HEK293T (cell line): ENCODE measurements around the gene NLRP3.

Experiments
- CTCF ChIA-PET: fragments of 350-600 bp; formaldehyde crosslinking; extraction: SDS; loops from one replicate; lab custom pipeline; 2021; ENCODE audit warnings: antibody characterized with exemption, inconsistent platforms; lab: Yijun Ruan, JAX
- POLR2A ChIA-PET: fragments of 350-600 bp; formaldehyde crosslinking; extraction: SDS; loops from one replicate; lab custom pipeline; 2020; ENCODE audit warnings: antibody characterized with exemption, inconsistent platforms; lab: Yijun Ruan, JAX
- DNase-seq: peaks from one replicate; pipeline ENCODE4 v3.0.0; 2012; ENCODE audit warnings: mixed read lengths; ENCODE audit errors: extremely low spot score
- ARNT ChIP-seq: fragments of 450-650 bp; IDR thresholded peaks from 2 replicates; pipeline ENCODE4 v1.6.1; 2017; ENCODE audit warnings: mild to moderate bottlenecking
- BHLHE40 ChIP-seq: fragments of 450-650 bp; IDR thresholded peaks from 2 replicates; pipeline ENCODE4 v1.6.1; 2016; ENCODE audit warnings: mild to moderate bottlenecking, moderate library complexity, borderline replicate concordance
- CTBP1 ChIP-seq: fragments of 450-650 bp; IDR thresholded peaks from 2 replicates; pipeline ENCODE4 v1.6.1; 2016; ENCODE audit warnings: borderline replicate concordance
- ELF4 ChIP-seq: fragments of 450-650 bp; IDR thresholded peaks from 2 replicates; pipeline ENCODE4 v1.6.1; 2017; ENCODE audit warnings: antibody characterized with exemption
- FOXA1 ChIP-seq: fragments of 450-650 bp; IDR thresholded peaks from 2 replicates; pipeline ENCODE4 v1.6.1; 2016; ENCODE audit warnings: mild to moderate bottlenecking
- FOXK2 ChIP-seq: fragments of 450-650 bp; IDR thresholded peaks from 2 replicates; pipeline ENCODE4 v1.6.1; 2016; ENCODE audit warnings: mild to moderate bottlenecking
- FOXM1 ChIP-seq: fragments of 450-650 bp; IDR thresholded peaks from 2 replicates; pipeline ENCODE4 v1.6.1; 2017; ENCODE audit warnings: mild to moderate bottlenecking, borderline replicate concordance
- HDGF ChIP-seq: fragments of 450-650 bp; IDR thresholded peaks from 2 replicates; pipeline ENCODE4 v1.6.1; 2017; ENCODE audit warnings: antibody characterized with exemption, borderline replicate concordance
- L3MBTL2 ChIP-seq: fragments of 450-650 bp; conservative IDR thresholded peaks from 2 replicates; pipeline ENCODE4 v1.6.1; 2016; ENCODE audit warnings: mild to moderate bottlenecking
- LEF1 ChIP-seq: fragments of 450-650 bp; IDR thresholded peaks from 2 replicates; pipeline ENCODE4 v1.6.1; 2017; ENCODE audit warnings: mild to moderate bottlenecking, borderline replicate concordance
- NFRKB ChIP-seq: fragments of 450-650 bp; IDR thresholded peaks from 2 replicates; pipeline ENCODE4 v1.6.1; 2016; ENCODE audit warnings: mild to moderate bottlenecking, moderate library complexity
- SP1 ChIP-seq: fragments of 450-650 bp; IDR thresholded peaks from 2 replicates; pipeline ENCODE4 v1.6.1; 2017
- SUZ12 ChIP-seq: fragments of 450-650 bp; IDR thresholded peaks from 2 replicates; pipeline ENCODE4 v1.6.1; 2016; ENCODE audit warnings: mild to moderate bottlenecking
- TARDBP ChIP-seq: fragments of 450-650 bp; IDR thresholded peaks from 2 replicates; pipeline ENCODE4 v1.6.1; 2016
- ZNF384 ChIP-seq: fragments of 450-650 bp; IDR thresholded peaks from 2 replicates; pipeline ENCODE4 v1.6.1; 2016
- TF ChIP-seq, protein P1 (sequence below): fragments of 450-650 bp; IDR thresholded peaks from 2 replicates; pipeline ENCODE4 v1.6.1; 2016

NLRP3 gene

DNA sequence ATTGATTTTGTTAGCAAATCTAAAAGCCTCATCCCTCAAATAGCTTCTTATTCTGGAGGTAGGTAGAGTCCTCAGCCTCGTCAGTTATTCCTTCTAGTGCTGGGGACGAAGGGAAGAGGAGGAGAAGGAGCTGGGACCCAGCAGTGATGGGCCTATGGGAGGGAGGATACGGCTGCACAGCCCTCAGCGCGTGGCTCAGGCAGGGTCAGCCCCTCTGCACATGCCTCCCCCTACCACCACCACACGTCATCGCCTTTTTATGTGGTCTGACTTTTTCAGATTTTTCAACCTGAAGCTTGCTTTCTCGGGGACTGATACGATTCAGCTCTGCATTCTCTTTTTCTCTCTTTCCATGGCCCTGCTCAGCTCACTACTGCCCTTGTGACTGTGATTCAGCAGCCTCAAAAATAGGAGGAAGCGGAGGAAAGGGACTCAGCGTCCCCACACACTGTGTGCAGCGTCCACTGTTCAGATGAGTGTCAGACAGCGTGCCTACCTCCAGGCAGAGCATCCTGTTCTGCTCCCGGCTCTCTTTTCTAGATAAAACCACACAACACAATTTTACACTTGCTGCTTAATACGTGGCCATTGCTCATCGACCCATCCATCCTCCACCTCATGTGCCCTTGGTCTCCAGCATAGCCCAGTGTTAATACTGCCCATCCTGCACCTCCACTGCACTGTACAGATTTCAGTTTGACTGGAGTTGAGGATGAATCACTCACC is 41.1 kb downstream of the NLRP3 start:
- ChIA-PET POLR2A (no interaction called here), CTCF (no interaction called here)
- no peak for DNase-seq
- TF ChIP-seq NFRKB, result no peak
- no peak for TF ChIP-seq FOXM1
- no peak for TF ChIP-seq FOXA1
- no peak for TF ChIP-seq TARDBP
- no peak for TF ChIP-seq ELF4
- no peak for TF ChIP-seq SP1
- no peak for TF ChIP-seq FOXK2
- TF ChIP-seq SUZ12, result no peak
- TF ChIP-seq HDGF, result no peak
- no peak for TF ChIP-seq CTBP1
- no peak for TF ChIP-seq LEF1
- no peak for TF ChIP-seq ARNT
- no peak for TF ChIP-seq ZNF384

DNA sequence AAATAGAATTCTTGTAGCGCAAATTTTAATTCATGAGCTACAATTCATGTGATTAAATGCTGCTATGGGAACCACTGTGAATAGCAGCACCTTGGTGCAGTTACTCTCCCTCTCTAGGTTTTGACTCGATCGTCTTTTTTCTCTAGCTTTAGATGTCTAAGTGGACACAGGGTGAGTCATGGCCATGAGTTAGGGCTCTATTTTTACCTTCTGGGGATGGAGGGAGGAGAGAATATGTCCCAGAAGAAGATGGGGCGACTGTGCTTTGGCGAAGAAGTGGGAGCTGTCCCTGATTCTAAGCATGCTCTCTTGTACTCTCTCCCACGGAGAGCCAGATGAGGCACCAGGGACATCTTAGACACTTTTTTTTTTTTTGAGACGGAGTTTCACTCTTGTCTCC is 43.5 kb downstream of the NLRP3 start:
- ChIA-PET CTCF (no interaction called here), POLR2A (no interaction called here)
- DNase-seq, result no peak
- TF ChIP-seq CTBP1 (no peak), FOXA1 (no peak), NFRKB (no peak), FOXK2 (no peak), ZNF384 (no peak), SP1 (no peak), SUZ12 (no peak), L3MBTL2 (no peak), BHLHE40 (no peak), HDGF (no peak), ELF4 (no peak), FOXM1 (no peak), TARDBP (no peak), ARNT (no peak), LEF1 (no peak)
- TF ChIP-seq, protein P1, sequence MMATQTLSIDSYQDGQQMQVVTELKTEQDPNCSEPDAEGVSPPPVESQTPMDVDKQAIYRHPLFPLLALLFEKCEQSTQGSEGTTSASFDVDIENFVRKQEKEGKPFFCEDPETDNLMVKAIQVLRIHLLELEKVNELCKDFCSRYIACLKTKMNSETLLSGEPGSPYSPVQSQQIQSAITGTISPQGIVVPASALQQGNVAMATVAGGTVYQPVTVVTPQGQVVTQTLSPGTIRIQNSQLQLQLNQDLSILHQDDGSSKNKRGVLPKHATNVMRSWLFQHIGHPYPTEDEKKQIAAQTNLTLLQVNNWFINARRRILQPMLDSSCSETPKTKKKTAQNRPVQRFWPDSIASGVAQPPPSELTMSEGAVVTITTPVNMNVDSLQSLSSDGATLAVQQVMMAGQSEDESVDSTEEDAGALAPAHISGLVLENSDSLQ, result no peak

DNA sequence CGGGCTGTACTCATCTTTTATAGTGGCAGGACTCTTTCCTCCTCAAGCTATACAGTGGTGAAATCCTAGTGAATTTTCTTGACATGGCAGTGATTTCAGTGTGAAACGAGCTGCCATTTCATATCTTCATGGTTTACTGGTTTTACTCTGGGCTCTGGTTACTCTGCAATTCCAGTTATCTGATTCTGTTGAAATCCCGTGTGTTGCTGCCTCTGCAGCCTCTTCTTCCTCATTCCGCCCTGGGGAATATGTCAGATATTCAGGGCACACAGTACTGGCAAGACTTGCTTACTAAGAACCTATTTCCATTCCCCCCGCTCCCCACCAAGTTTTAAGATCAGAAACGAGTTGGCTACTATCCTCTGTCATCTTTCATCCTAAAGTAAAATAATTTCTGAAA is 49.8 kb downstream of the NLRP3 start:
- DNase-seq, result no peak
- POLR2A ChIA-PET, result no interaction called here
- CTCF ChIA-PET, result no interaction called here
- no peak for TF ChIP-seq NFRKB
- TF ChIP-seq, protein P1, result no peak
- no peak for TF ChIP-seq ZNF384

DNA sequence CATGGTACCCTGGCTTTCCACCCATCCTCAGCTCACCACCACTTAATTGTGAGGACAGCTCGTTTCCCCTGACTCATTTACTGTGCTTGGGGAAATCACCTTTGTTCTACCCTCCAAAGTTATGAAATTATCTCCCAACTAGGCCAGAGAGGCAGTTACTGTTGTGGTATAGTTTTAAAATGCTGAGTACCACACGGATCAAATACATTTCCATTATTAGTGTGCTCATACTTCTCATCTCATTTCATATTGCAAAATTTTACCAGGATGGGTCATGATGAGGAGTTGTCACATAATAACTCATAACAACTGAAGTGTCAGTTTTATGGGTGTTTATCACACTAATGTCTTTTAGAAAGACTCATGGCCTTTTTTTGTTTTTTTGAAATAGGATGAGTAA is 51.2 kb downstream of the NLRP3 start:
- CTCF ChIA-PET, result no interaction called here
- POLR2A ChIA-PET, result no interaction called here

DNA sequence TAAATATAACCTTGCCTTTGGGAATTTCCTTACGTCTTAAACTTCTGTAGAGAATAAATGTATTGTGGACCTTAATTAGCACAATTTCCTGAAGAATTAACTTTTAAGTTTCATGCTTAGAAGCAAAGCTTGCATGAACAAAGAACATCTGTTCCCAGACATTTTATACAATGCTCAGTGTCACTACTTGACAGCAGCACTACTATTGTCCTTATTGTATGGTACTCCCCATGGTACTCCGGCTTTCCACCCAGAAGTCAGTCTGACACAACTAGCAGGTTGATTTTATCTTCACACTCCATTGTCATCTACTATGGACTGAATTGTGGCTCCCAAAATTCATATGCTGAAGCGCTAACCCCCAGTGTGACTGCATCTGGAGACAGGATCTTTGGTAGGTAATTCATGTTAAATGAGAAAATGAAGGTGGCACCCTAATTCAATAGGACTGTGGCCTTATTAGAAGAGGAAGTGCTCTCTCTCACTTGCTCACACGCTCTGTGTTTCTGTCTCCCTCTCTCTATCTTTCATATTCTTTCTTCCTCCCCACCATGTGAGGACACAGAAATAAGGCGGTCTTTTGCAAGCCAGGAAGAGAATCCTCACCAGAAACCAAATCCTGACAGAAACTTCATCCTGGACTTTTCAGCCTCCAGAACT is 52.6 kb downstream of the NLRP3 start:
- TF ChIP-seq TARDBP (no peak), ARNT (no peak), NFRKB (no peak), BHLHE40 (no peak), FOXK2 (no peak), ELF4 (no peak), CTBP1 (no peak), ZNF384 (no peak), SP1 (no peak), HDGF (no peak), FOXM1 (no peak), FOXA1 (no peak), L3MBTL2 (no peak), LEF1 (no peak), SUZ12 (no peak)
- TF ChIP-seq, protein P1, result no peak
- DNase-seq, result no peak
- ChIA-PET POLR2A (no interaction called here), CTCF (no interaction called here)

More for the DNA sequence above, 51.2 kb downstream of the NLRP3 start:
- TF ChIP-seq FOXK2, result no peak
- no peak for TF ChIP-seq SUZ12
- no peak for TF ChIP-seq ELF4
- TF ChIP-seq, protein P1, result no peak
- TF ChIP-seq SP1, result no peak
- TF ChIP-seq CTBP1, result no peak
- no peak for TF ChIP-seq TARDBP
- no peak for TF ChIP-seq ARNT
- TF ChIP-seq FOXA1, result no peak
- no peak for TF ChIP-seq FOXM1
- no peak for TF ChIP-seq L3MBTL2
- no peak for TF ChIP-seq LEF1
- no peak for TF ChIP-seq NFRKB
- no peak for DNase-seq
